ENCODE data around the gene RARA. TPM values are rescaled to one million over a fixed set of nuclear protein-coding genes. Genes with fewer than 3 reads are reported as not detected.
"Not testable (repeated sequence)": the region's sequence is repeated elsewhere in the genome, so short reads cannot be mapped to it uniquely, and the experiment has no call there.

The RARA gene
- total RNA-seq, 1 donor from 2014 or later, result 21.3 TPM

DNA sequence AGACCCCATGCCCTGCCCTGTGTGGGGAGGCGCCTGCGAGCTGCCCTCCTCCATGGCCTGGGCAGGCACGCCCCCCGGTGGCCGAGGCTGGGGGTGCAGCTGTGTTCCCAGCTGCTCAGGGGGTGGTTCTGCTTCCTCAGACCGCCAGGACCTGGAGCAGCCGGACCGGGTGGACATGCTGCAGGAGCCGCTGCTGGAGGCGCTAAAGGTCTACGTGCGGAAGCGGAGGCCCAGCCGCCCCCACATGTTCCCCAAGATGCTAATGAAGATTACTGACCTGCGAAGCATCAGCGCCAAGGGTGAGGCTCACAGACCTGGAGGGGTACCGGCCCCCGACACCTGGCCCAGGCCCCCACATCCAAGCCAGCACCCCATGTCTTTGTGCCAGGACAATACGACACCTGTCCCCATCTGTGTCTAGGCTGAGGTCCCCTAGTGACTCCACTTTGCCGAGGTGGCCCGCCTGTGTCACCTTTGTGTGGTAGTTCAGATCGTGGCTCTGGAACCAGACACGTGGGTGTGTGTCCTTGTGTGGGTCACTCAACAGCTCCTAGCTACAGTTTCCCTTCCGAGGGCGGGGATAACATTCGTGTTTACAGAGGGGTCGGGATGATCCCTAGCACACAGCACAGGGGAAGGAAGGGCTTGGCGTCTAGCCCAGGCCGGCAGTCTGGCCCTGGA, 46.3 kb downstream of the RARA start:
- DNase-seq (ENCODE audit: low spot score) (peak; percentile 80), ATAC-seq (peak; percentile 52)

DNA sequence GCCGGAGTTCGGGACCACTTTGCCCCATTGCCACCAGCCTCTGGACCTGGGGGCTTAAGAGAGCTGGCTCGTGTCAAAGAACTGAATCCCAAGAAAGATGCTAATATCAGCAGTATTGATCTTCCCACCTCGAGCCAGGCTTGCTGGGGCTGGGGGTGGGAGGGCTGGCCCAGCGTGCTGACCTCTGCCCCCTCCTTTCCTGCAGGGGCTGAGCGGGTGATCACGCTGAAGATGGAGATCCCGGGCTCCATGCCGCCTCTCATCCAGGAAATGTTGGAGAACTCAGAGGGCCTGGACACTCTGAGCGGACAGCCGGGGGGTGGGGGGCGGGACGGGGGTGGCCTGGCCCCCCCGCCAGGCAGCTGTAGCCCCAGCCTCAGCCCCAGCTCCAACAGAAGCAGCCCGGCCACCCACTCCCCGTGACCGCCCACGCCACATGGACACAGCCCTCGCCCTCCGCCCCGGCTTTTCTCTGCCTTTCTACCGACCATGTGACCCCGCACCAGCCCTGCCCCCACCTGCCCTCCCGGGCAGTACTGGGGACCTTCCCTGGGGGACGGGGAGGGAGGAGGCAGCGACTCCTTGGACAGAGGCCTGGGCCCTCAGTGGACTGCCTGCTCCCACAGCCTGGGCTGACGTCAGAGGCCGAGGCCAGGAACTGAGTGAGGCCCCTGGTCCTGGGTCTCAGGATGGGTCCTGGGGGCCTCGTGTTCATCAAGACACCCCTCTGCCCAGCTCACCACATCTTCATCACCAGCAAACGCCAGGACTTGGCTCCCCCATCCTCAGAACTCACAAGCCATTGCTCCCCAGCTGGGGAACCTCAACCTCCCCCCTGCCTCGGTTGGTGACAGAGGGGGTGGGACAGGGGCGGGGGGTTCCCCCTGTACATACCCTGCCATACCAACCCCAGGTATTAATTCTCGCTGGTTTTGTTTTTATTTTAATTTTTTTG, 47.1 kb downstream of the RARA start:
- no peak for ATAC-seq
- peak; percentile 58 for DNase-seq (ENCODE audit: low spot score)

DNA sequence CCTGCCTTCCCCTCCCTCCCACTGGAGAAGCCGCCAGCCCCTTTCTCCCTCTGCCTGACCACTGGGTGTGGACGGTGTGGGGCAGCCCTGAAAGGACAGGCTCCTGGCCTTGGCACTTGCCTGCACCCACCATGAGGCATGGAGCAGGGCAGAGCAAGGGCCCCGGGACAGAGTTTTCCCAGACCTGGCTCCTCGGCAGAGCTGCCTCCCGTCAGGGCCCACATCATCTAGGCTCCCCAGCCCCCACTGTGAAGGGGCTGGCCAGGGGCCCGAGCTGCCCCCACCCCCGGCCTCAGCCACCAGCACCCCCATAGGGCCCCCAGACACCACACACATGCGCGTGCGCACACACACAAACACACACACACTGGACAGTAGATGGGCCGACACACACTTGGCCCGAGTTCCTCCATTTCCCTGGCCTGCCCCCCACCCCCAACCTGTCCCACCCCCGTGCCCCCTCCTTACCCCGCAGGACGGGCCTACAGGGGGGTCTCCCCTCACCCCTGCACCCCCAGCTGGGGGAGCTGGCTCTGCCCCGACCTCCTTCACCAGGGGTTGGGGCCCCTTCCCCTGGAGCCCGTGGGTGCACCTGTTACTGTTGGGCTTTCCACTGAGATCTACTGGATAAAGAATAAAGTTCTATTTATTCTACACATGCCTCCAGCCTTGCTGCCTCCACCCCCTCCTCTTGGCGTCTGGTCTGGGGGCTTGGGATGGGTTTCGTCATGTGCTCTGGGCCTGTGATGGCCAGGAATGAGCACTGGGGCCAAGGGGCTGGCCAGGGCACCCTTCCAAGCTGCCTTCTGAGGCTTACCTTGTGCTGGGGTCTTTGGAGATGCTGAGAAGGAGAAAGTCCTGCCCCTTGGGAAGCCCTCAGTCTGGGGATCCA, 48.3 kb downstream of the RARA start:
- ATAC-seq (no peak), DNase-seq (ENCODE audit: low spot score) (peak; percentile 46)

DNA sequence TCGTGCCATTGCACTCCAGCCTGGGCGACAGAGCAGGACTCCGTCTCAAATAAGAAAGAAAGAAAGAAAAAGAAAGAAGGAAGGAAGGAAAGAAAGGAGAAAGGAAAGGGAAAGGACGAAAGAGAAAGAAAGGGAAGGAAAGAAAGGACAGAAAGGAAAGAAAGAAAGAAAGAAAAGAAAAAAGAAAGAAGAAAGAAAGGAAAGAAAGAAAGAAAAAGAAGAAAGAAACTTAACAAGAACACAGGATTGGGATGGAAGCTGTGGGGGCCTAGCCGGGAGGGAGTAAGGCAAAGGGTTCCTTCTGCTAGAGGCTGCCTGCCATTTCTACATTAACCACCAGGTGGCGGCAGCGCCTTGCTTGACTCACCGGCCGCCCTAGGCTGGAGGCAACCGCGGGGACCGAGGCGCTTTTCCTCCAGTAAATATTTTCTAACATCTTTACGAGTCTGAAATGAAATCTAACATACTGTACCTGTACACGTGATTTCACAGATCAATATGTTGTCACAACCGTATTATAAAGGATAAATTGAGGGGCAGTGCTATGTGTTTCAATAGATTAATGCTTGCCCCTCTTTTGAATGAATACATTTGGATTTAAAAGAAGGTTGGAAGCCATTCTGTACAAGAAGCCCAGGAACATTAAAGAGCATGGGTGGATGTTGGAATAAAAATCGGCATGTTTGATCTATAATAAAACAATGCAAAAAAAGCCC, 49.5 kb downstream of the RARA start:
- ATAC-seq, result peak; percentile 71
- peak; percentile 87 for DNase-seq (ENCODE audit: low spot score)

DNA sequence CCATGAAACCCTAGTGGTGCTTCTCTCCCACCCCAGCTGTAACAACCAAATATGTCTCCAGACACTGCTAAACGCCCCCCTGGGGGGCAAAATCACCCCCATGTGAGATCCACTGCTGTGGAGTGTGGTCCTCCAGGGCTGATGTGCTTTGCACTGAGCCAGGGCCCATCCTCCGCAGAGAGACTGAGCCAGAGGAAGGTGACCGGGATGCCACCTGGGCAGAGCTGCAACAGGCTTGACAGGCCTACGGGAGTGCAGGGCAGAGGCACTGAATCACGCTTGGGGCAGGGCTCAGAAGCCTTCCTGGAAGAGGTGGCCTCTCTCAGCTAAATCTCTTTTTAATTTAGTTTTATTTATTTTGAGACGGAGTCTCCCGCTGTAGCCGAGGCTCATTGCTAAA, 51.1 kb downstream of the RARA start:
- no peak for DNase-seq (ENCODE audit: low spot score)
- ATAC-seq, result no peak

DNA sequence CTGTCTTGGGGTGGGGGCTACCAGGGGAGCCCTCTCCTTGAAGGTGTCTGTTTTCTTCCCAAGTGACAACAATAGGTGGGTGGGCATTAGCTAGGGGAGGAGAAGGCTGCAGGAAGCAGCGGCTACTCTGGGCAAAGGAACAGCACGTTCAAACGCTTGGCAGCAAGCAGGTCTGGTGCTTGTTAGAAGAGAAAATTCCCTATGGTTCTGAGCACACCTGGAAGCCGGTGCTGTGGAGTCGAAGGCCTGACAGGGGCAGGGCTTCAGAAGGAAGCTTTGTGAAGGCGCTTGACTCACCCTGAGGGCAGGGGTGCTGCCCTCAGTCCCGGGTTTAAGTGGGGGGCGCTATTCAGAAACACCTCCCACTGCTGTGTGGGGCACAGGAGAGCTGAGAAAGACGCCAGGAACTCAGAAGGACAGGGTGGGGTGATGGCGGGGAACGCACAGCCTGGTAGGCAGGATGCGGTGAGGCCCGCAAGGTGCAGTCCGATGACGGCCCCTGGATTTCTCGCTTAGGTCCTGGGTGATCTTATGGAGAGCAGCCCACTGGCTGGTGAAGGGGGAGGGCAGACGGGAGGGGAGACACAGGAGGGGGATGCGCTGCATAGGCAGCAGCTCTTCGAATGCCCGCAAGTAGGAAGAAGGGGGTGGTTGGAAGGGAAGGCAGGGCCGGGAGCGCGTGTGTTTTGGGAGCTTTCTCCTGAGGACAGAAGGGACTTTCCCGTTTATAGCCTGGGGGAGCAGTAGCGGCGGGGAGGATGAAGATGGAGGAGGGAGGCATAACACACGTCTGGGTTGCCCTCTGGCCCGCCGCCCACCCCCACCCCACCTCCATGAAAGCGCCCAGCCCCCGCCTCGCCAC, 52.3 kb downstream of the RARA start:
- DNase-seq (ENCODE audit: low spot score), result no peak

DNA sequence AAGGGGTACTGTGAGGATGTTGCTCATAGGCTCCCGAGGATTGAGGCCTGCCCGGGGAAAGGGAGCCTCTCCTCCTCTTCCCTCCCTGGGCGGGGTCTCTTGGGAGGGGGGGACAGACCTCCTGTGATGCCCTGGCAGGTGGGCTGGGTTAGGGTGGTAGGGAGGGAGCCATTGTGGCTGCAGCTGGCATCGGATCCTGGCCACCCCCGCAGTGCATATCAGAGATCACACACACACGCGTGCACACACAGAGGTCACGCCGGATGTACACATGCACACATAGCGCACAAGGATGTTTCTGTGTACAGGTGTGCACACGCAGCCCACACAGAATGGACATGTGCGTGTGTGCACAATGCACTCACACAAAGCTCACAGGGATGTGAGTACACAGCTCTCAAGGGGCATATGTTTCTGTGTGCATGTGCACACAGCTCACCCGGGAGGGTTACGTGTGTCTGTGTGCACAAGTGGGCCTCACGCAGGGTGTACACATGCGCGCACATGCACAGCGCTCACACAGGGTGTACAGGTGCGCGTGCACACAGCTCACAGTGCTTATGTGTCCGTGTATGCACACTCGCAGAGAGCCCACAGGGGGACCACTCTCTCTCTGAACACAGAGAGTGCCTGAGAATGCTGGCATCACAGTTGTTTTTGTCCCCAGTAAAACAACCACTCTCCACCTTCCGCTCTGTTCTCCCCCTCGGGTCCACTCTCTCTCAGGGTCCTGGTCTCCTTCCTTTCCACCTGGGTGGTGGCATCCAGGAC, 53.1 kb downstream of the RARA start:
- no peak for ATAC-seq
- peak; percentile 47 for DNase-seq (ENCODE audit: low spot score)

More for the DNA sequence above, 52.3 kb downstream of the RARA start:
- no peak for ATAC-seq

DNA sequence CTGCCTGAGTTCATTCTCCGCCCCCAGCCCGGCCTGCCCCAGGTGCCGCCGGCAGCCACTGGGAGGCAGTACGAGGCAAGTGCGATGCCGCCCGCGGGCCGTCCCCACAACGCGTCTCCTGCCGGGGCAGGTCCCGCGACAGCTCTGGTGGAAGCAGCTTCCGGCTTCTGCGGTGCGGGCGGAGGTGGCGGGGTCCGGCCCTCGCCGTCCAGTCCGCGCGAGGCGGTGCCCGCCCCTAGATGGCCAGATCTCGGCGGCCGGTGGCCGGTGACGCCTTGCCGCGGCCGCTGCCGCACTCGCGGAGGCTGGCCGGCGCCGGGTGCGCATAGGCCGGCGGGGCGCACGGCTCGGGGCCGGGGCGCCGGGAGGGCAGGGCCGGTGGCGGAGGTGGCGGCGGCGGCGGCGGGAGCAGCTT, 53.7 kb downstream of the RARA start:
- DNase-seq (ENCODE audit: low spot score) (peak; percentile 77), ATAC-seq (peak; percentile 81)

DNA sequence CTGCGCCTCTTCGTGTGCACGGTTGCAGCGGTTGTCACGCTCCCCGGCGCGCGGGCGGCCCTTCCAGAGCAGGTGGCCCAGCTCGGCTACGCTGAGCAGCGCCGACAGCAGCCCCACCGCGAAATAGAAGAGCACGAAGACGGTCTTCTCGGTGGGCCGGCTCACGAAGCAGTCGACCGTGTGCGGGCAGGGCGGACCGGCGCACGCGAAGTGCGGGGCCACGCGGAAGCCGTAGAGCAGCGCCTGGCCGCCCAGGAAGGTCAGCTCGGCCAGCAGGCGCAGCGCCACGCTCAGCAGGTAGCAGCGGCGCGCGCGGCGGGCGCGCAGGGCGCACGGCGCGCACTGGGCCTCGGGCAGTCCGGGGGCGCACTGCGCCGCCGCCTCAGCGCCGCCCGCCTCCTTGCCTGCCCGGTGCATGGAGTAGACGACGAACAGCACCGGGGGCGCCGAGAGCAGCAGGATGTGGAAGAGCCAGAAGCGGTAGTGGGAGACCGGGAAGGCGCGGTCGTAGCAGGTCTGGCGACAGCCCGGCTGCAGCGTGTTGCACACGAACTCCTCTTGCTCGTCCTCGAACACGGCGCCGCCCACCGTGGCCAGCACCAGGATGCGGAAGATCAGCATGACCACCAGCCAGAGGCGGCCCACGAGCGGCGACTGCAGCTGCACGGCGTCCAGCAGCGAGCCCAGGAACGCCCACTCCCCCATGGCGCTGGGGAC, 54.3 kb downstream of the RARA start:
- DNase-seq (ENCODE audit: low spot score) (peak; percentile 57), ATAC-seq (peak; percentile 70)

DNA sequence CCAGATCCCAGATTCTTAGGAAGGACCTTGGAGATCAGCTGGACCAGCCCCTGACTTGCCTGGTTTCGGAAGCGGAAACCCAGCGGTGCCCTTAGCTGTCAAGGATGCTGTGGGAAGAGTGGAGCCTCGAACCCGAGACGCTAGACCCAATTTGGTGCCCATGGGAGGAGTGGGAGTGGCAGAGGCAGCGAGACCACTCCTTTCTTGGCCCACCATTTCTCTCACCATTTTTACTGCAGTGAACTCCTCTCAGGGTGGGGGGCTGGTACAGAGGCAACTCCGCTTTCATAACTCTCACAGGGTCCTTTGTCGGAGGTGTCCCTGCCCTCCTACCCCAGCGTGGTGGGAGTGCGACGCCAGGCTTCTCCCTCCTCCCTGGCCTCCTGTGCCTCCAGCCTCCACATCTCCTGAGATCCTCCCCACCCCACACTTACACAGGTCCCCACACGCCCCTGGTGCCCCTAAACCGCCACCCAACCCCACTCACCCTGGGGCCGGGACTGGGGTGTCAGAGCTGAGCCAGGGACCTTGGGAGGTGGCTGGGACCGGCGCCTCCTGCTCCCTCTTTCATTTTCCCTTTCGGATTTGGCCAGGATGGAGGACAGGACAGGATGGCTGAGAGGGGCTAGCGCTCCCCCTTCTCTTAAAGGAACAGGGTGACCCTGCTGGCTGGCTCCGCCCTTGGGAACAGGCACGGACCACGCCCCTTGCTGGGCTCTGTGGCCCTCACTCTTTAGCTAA, 55.3 kb downstream of the RARA start, which contains the start of gene GJD3:
Gene GJD3, minus strand, starts transcription at position 617 of the 741 bp plus-strand sequence. CDS start 922 bp downstream, outside the sequence.
- DNase-seq (ENCODE audit: low spot score) (peak; percentile 44), ATAC-seq (no peak)

DNA sequence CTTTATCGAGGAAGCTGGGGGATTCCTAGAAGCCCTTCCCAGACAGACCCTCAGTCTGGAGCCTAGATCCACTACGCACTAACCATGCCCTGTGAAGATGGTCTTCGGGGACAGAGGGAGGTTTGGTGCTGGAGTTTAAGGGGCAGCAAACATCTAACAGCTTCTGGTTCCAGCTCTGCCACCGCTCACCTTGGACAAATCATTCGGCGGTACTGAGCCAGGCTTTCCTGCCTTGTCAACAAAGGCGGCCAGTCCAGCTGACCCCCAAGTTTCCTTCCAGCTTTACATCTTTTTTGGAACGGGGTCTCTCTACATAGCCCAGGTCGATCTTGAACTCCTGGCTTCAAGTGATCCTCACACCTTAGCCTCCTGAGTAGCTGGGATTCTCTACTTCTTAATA, 55.9 kb downstream of the RARA start:
- DNase-seq (ENCODE audit: low spot score), result no peak
- ATAC-seq, result no peak

DNA sequence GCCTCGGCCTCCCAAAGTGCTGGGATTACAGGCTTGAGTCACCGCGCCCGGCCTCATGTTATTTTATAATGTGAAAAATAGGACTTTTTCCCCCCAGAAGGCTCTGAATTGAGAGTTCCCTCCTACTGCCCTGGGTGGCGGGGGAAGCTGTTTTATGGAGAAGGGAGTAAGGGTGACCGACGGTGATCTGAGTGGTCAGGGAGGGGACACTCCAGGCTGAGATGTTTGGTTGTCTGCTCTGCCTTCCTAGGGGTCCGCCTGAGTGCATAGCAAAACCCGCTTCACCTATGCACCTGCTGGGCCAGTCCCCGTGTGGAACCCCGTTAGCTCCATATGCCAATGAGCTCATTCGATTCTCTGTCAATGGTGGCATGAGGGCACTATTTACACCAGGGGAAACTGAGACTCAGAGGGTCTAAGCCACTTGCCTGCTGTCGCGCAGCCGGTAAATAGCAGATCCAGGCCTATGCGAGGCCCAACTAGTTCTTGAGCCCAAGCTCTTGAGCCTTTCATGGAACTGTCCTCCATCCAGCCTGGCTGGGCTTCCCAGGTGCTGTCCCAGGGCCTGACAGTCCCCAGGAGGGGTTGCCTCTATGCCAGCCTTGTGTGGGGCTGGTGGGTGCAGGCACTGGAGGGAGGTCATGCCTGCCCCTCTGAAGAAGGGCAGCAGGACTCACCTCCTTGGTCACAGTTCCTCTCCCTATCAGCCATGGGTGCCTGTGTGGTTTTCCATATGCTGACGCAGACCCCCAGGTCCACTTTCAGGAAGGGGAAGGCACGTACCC, 57.3 kb downstream of the RARA start:
- DNase-seq (ENCODE audit: low spot score) (no peak), ATAC-seq (no peak)

DNA sequence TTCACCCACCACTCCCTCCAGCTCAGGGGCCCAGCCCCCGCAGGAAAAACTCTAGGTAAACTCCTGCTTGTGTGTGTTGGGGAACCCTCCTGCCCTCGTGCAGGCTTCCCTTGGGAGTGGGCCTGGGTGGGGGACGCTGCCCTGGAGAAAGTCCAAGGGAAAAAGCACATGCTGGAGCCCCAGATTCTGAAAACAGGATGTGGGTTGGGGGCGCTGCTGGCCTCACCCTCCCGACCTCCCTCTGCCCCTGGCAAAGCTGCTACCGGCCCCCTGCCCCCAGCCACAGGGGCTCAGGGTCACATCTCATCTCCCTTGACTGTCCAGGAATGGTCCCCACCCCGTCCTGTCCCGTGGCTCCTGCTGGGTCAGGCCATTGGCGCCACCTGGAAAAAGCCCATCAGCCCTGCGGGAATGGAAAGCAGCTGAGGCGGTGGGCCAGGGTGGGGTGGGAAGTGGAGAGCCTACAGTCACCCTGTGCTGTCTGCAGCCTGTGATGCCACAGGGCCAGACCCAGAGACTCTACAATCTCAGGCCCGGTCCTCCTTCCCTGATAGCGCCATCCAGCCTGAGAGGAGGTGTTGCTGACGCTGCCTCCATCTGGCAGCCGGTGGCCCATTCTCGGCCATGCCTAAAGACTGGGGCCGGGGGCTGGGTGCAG, 58.0 kb downstream of the RARA start:
- DNase-seq (ENCODE audit: low spot score) (no peak), ATAC-seq (no peak)

DNA sequence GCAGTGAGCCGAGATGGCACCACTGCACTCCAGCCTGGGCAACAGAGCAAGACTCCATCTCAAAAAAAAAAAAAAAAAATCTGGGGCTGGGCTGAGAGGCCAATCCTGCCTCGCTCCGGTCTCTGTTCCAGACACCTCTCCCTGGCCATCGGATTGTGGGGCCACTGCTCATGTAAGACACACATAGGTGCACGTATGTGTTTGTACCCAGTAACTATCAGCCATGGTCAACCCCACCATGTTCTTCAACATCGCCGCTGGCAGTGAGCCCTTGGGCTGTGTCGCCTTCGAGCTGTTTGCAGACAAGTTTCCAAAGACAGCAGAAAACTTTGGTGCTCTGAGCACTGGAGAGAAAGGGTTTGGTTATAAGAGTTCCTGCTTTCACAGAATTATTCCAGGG, 58.7 kb downstream of the RARA start:
- not testable (repeated sequence) for ATAC-seq; DNase-seq (ENCODE audit: low spot score)

DNA sequence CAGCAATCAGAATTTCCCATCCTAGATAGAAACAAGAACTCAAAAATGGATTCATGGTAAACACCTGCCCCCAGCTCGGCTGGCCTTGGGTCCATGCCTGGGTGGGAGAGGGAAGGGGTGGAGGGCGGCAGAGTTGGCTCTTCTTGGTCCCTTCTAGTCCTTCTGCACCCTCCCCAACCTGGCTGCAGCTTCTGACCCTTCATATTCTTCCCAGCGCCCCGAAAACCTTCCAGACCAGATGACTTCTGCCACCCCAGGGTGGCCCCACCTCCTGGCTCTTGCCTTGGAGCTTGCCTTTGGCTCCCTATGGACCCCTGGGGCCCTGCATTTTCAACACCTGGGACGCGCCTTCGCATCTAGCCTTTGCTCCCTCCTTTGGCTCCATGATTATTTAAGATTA, 60.9 kb downstream of the RARA start:
- ATAC-seq (no peak), DNase-seq (ENCODE audit: low spot score) (no peak)

Data from left lobe of liver (tissue), 2 donors.